Activated CD8-positive, alpha-beta memory T cell treated with anti-CD3 and anti-CD28 coated beads for 36 hours (primary cell): ENCODE measurements around the gene SECISBP2. TPM values are rescaled to one million over a fixed set of nuclear protein-coding genes. Genes with fewer than 3 reads are reported as not detected.
"Not testable (repeated sequence)": the region's sequence is repeated elsewhere in the genome, so short reads cannot be mapped to it uniquely, and the experiment has no call there.

ENCODE experiments used
- CTCF ChIA-PET: fragments of 350-600 bp; sonication (Branson Sonifier 250); formaldehyde crosslinking; loops from one replicate; lab custom pipeline; 2021; ENCODE audit warnings: antibody characterized with exemption; lab: Charles Lee
- POLR2A ChIA-PET: fragments of 350-600 bp; sonication (Branson Sonifier 250); formaldehyde crosslinking; loops from one replicate; lab custom pipeline; 2021; ENCODE audit warnings: antibody characterized with exemption; lab: Charles Lee
- total RNA-seq, 2 experiments: library from RNA; stranded (reverse); gene quantifications; one replicate each; pipeline ENCODE4 v1.2.3, GENCODE V29; 2021

SECISBP2 gene
- total RNA-seq, 2 experiments from 2014 or later: 35.0 to 36.5 TPM

DNA sequence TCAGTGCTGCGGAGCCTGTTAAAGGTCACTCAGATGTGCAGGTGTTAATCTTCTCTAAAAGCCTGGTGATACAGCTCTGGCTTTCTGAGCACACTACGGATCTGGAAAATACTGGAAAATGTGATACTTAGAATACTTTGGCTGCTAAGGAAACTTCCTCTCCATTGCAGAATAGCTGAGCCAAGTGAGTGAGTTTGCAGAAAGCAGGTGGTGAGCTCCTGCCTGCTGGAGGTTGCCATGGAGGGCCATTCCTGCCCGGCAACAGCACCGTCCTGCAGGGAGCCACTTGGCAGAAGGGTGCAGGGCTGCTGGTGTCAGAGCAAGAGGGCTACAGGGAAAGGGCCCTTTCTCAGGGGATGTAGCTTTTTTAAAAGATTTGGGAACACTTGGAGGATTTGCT lies 40.7 kb downstream of the SECISBP2 start:
- ChIA-PET CTCF (no interaction called here), POLR2A (no interaction called here)

DNA sequence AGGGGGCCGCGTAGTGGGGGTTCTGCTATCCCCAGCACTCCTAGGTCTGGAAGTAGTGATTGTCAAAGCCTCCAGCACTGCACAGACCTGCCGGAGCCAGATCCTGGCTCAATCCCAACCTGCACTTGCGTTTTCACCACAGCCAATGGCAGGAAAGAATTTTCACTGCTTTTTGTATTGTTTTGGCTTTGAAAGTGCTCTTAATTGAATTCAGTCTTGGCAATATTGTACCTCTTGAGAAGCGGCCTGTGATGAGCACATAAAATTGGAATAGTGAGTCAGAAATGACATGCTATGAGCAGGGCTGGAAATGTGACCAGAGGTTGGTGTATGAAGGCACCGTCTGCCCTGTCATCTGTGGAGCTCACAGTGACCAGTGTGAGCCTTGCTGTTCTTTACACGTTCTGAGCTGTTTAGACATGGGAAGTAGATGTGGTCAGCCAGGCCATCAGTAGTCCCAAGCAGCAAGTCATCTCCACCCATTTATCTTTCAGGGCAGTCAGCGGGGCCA lies 41.5 kb downstream of the SECISBP2 start:
- ChIA-PET CTCF (interaction anchor here (0.9 kb wide), 1 partner anchor 9 kb away, joined by 3 read pairs; no protein-coding TSS in a partner anchor), POLR2A (no interaction called here)

DNA sequence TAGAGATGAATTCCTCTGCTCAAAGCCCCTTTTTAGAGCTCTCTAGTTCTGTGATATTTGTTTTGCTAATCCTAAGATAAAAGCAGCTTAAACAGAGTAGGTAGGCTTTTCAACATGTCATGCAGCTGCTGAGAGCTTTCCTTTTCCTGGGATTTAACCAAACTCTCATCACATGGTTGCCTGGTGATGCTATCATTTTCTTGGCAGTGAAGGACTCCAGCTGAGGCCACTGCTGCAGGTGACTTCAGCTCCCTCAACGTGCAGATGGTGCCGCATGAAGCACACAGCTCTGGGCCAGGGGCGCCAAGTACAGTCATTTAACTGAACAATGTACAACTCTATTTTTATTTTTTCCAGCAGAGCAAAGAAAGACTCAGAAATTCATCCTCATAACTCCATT lies 42.2 kb downstream of the SECISBP2 start:
- ChIA-PET CTCF (interaction anchor here (0.9 kb wide), 1 partner anchor 9 kb away, joined by 3 read pairs; no protein-coding TSS in a partner anchor), POLR2A (no interaction called here)

DNA sequence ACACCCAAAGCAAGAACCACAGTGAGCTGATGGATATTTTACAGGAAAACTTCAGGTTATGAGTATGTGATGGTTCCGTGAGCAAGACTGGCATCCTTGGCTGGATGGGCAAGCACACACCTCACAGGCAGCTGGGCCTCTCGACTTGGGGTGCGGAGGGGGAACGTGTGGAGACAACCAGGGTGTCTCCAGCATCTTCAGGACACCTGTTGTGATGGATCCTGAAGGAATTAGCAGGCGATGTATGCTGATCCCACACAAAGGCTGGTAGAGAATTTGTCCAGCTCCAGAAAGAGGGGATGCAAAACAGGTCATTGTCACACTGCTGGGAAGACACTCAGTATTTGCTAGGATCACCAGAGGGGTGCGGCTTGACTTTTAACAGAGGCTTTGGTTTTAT lies 42.7 kb downstream of the SECISBP2 start:
- POLR2A ChIA-PET: no interaction called here
- CTCF ChIA-PET: no interaction called here

DNA sequence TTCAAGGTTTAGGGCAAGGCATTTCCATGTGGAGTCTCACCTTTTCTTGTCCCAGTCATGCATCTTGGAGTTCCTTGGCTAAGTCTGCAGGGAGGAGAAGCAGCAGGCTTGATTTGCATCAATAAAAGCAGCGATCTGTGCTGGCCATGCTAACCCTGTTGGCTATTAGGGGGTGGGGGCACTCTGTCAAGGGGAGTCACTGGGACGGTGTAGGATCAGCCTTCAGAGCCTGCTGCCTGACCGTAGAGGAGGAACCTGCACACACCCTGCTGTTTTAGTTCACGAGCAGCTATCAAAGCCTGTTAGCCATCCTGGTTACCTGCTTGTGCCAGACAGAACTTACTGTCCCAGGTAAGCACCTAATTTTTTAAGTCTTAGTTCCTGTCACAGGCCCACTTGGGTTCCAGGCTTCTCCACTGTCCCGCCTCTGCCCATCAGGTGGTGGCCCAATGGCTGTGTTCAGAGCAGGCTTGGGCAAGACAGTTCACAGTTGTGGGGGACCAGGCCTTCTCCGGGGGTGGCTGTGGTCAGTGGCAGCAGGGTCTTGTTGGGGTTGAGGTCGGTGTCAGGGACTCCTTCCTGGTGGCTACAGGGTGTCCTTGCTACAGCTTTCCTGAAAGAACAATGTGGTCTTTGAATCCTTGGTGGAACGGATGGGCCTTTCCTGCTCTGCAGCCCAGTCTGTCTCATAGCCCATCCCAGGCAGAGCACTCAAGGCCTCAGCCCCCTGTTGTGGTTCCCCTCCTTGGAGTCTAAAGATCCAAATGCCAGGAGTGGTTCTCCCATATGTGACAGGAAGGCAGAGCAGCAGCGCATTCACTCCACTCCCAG lies 43.7 kb downstream of the SECISBP2 start:
- POLR2A ChIA-PET: no interaction called here
- CTCF ChIA-PET: no interaction called here

DNA sequence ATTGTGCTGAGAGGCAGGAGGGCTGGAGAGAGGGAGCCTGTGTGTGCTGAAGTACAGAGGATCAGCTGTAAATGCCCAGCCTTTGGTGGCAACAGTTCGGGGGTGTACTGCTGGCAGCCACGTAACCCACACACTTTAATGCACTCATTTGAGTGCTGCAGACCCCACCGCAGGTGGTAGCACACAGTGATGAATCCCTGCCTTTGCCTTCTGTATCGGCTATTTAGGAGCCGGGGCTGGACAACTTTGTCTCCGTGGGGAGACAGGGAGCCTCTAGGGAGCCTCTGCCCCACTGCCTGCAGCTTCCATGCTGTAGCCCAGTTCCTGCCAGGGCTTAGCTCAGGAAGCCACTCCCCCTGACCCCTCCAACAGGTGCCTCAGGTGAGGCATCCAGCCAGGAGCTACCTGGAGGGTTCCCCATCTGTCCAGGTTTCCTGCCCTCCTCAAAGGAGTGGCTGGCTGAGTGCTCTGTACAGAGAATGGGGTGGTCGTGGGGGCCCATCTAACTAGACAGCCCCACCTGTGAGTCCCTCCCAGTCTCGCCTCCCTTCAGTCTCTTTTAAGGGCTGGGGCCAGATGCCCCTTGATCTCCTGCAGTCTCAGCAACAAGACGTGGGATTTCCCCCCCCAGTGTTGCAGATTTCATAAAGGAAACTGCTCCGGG lies 44.5 kb downstream of the SECISBP2 start:
- ChIA-PET CTCF (no interaction called here), POLR2A (no interaction called here)

DNA sequence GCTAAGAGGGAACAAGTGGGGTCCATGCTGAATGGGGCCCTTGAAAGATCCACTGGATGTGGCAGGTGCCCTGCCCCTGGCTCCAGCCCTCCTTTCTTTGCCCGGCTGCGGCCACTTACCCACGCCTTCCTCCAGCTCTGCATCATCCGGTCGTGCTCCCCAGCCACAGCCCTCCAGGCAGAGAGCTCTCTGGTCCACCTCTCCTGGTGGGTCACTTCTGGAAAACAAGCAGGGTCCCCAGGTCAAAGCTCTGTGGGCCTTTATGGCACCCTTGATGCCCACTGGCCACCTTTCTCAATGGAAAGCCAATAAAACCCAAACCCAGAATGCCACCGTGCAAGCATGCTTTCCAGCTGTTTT lies 45.0 kb downstream of the SECISBP2 start:
- POLR2A ChIA-PET: no interaction called here

DNA sequence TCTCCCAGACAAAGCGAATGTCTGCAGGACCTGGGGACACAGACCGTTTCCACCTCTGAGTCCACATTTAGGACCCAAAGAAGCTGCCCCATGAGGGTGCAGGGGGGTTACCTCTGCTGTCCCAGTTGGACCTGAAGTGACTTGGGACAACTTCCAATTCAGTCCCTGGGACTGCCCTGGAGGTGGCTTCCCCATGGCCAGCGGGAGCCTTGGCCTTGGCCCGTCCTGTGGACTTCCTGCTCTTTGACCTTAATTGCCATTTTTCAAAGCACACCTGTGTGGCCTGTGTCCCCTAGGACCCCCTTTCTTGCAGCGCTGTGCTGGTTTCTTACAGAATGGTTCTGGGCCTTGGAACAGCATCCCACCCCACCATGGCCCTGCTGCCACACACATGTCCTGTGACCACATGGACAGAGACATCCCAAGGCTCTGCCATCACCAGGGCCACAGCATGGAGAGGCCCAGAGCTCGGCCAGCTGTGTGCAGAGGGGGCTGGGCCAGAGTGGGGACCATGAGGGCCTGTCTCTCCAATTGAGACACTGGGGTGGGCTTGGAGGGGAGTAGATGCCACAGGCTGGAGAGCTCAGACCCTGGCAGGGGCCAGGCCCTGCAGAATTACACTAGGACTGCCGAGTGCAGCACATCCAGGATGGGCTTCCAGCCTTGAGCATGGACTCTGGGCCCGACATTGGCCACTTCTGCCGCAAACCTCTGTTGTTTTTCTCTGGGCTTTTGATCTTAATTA lies 45.8 kb downstream of the SECISBP2 start:
- ChIA-PET CTCF (no interaction called here), POLR2A (no interaction called here)

More for the DNA sequence above, 45.0 kb downstream of the SECISBP2 start:
- CTCF ChIA-PET: no interaction called here

DNA sequence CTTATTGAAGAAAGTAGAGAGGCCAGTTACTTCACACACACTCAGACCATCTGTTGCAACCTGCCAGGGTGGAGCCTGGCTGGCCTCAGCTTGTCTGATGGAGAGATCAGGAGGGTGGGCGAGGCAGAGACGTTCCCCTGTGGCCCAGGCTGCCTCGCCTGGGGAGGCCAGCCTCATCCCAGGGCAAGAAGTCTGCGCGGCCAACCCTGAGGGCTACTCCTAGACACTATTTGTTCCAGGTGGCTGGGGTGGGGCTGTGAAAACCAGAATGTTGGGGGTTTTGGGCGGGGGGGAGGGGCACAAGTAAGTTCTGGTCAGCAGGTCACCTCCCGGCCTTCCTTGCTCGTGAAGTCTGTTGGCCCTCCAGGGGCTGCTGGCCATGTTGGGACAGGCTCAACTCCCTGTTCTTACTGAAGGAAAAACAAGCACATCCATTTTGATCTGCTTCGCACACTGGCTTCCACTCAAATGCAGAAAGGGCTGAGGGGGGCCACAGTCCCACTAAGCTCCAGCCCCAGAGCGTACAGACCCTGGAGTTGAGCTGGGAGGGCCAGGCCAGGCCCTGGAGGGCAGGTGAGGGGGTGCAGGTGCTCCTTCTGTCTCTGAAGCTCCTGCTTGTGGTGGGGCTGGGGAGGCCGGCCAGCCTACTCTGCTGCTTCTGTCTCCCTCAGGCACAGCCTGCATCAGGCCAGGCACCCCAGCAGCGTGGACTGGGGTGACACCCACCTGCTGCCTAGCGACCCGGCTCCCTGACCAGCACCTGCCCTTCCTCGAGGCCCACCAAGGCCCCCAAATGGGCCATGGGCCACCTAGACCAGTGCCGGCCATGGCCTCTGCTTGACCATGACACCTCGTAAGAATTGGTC lies 46.6 kb downstream of the SECISBP2 start:
- POLR2A ChIA-PET: no interaction called here
- CTCF ChIA-PET: no interaction called here

DNA sequence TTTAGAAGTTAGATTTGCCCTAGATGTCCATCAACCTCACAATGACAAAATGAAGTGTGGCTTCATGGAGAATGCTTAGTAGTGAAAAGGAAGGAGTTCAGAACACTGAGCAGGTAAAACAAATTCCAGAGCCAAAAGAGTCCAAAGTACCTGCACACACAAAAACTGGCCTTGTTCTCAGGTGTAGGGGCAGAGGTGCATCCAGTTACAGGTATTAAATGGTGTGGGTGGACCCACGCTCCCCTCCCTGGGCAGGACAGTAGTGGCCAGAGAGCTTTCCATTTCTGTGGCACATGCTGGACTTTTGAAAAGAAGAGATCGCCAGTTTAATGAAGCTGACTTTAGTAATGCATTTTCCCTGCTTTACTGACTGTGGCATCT lies 47.2 kb downstream of the SECISBP2 start:
- ChIA-PET POLR2A (no interaction called here), CTCF (no interaction called here)

DNA sequence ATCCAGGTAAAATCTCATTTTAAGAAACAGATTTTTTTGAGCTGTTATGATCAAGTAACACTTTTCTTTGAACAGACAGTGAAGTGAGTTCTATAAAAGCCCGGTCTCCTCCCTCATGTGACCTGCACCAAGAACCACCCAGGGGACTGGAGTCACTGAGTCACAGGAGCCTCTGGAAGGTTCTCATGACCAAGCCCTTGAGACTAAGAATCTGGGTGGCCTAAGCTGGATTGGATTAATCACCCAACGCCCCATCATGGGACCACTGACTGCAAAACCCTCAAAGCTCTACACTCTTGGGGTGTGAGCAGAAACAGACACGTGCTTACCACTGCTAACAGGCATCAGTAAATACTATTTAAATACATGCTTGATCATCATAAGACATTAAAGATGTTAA lies 48.4 kb downstream of the SECISBP2 start:
- CTCF ChIA-PET: interaction anchor here (0.8 to 1.1 kb wide), 2 partner anchors 29 to 39 kb away, joined by 3 to 4 read pairs; no protein-coding TSS in a partner anchor
- POLR2A ChIA-PET: no interaction called here

DNA sequence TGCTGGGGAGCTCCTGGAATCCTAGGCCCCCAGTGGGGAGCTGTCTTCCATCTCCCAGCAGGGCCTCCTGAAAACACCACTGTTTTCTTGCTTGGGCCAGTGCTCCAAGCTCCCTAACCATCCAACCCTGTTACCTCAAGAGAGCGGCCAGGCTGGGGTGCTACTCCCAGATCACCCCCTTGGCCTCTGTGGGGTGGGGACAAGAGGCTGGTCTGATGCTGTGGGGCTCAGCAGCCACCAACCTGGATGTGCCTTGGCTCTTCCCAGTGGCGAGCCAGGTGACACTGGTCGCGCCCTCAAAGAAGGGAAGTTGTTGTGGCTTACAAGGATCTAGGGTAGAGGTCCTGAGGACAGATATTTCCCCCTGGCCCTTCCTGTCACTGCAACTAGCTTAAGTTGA lies 49.0 kb downstream of the SECISBP2 start:
- CTCF ChIA-PET: interaction anchor here (1.1 kb wide), 1 partner anchor 40 kb away, joined by 4 read pairs; no protein-coding TSS in a partner anchor
- POLR2A ChIA-PET: no interaction called here

DNA sequence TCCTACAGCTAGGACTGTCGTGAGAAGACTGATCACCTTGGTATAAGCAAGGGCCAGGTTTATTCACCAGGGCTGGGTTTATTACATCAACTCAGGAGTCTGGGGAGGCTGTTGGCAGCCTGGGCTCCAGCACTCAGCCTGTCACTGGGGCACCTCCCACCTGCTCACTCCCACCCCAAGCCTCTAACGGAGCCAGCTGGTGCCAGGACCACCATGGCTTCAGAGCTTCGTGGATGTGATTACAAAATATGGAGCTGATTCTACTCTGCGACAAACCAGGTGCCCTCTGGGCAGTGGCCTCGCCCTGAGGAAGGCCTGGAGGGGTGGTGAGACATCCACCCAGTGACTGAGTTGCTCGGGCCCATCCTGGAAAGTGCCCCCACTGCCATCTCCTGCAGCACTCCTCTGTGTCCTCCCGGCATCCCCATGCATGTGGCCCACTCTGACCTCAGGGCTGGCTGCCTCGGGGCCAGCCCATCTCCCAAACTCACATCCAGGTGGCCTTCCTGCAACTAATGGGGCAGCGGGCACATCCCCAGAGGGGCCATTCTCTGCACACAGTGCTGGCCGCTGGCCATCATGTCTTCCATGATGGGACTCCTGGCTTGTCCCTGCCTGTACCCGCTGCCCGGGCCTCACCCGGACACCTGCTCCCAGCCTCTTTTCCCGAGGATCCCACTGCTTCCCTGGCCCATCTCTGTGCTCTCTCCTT lies 49.6 kb downstream of the SECISBP2 start:
- ChIA-PET CTCF (interaction anchor here (1.1 kb wide), 1 partner anchor 40 kb away, joined by 4 read pairs; no protein-coding TSS in a partner anchor), POLR2A (no interaction called here)

DNA sequence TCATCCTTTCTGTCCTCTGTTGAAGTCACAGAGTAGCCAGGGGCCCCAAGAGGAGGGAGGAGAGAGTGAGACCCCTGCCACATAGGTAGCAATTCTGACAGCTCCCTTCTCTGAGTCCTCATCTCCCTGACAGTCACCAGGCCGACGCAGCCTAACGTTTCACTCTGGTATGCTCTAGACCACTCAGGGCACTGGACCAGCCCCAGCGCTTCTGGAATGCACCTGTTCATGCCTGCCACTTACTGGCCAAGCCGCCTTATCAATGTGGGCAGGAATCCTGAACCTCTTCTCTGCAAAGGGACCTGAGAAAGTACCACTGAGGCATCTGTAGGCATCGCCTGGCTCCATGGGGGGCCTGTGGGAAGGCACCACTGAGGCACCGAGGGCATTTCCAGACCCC lies 50.2 kb downstream of the SECISBP2 start:
- POLR2A ChIA-PET: interaction anchor here (0.6 kb wide), 1 partner anchor 41 kb away, joined by 8 read pairs; no protein-coding TSS in a partner anchor
- CTCF ChIA-PET: interaction anchor here (1.0 kb wide), 1 partner anchor 8 kb away, joined by 3 read pairs; no protein-coding TSS in a partner anchor

DNA sequence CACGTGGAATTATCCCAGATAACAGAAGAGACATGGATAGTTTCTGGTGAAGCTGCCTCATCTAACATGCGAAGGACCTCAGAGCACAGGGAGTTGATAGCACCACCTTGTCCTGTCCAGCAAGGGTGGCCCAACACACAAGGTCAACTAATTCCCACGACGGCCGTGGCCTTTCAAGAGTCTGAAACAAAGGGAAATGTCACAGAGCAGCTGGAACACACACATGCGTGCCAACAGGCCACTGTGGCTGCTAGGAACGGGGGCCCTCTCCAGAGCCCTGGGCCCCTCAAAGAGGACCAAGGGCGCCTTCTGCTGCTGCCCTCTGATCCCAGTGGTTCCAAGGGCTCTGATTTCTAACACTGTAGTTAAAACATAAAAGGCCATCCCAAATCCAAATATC lies 50.7 kb downstream of the SECISBP2 start:
- ChIA-PET CTCF (interaction anchor here (1.0 kb wide), 1 partner anchor 9 kb away, joined by 3 read pairs; no protein-coding TSS in a partner anchor), POLR2A (interaction anchor here (0.6 kb wide), 1 partner anchor 42 kb away, joined by 8 read pairs; no protein-coding TSS in a partner anchor)

DNA sequence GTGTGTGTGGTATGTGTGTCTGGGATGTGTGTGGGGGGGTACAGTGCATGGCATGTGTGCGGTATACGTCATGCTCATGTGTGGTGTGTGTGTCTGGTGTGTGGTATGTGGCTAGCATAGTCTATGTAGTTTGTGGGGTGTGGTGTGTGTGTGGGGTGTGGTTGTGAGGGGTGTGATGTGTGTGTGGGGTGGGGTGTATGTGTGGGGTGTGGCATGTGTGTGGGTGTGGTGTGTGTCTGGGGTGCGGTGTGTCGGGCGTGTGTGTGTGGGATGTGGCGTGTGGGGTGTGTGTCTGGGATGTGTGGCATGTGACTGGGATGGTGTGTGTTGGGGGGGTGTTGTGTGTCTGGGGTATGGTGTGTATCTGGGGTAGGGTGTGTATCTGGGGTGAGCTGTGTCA lies 52.3 kb downstream of the SECISBP2 start:
- ChIA-PET POLR2A (no interaction called here), CTCF (no interaction called here)

DNA sequence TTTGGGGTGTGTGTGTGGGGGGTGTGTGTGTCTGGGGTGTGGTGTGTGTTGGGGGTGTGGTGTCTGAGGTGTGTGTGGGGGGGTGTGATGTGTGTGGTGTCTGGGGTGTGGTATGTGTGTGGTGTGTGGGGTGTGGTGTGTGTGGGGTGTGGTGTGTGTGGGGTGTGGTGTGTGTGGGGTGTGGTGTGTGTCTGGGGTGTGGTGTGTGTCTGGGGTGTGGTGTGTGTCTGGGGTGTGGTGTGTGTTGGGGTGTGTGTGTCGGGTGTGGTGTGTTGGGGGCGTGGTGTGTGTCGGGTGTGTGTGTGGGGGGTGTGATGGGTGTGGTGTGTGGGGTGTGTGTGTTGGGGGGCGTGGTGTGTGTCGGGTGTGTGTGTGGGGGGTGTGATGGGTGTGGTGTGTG lies 53.5 kb downstream of the SECISBP2 start:
- CTCF ChIA-PET, POLR2A ChIA-PET: not testable (repeated sequence)

DNA sequence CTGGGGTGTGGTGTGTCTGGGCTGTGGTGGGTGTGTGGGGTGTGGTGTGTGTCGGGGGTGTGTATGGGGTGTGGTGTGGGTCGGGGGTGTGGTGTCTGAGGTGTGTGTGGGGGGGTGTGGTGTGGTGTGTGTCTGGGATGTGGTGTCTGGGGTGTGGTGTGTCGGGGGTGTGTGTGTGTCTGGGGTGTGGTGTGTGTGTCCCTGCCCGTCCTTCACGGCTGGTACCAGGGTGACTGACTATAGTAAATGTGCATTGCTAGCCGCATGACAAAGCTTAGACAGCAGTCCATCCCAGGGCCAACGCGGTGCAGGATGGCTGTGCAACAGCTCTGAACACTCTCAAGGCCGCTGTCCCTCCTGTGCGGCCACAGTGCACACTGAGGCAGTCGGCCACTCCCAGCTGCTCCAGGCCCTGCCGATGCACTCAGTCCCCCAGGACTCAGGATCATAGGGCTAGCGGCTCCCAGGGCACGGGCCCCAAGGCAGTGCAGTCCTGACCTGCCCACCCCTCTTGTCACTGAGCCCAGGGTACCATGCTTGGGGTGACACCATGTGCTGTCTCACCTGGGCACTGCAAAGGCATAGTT lies 54.0 kb downstream of the SECISBP2 start:
- ChIA-PET CTCF (no interaction called here), POLR2A (no interaction called here)
